NCI-H1436 (cell line): ENCODE results near the gene B4GALT1.

ENCODE experiments used
- DNase-seq: peaks from one replicate; lab custom pipeline; 2025; lab: John Stamatoyannopoulos, UW

The B4GALT1 gene

GRCh38 chr9:33139421-33140228 lies 27.5 kb downstream of the B4GALT1 start:
- DNase-seq, result no peak

GRCh38 chr9:33138768-33139167 lies 28.4 kb downstream of the B4GALT1 start:
- no peak for DNase-seq

- DNase-seq, result no peak
Measured at GRCh38 chr9:33137781-33138264, 29.3 kb downstream of the B4GALT1 start.

GRCh38 chr9:33136721-33137670 lies 30.1 kb downstream of the B4GALT1 start:
- DNase-seq, result no peak

GRCh38 chr9:33135470-33135958 lies 31.6 kb downstream of the B4GALT1 start:
- no peak for DNase-seq

- DNase-seq, result no peak
Measured at GRCh38 chr9:33135031-33135461, 32.1 kb downstream of the B4GALT1 start.

- DNase-seq, result no peak
Measured at GRCh38 chr9:33133186-33133585, 34.0 kb downstream of the B4GALT1 start.

- no peak for DNase-seq
Measured at GRCh38 chr9:33131790-33132772, 35.1 kb downstream of the B4GALT1 start.

- DNase-seq, result no peak
Measured at GRCh38 chr9:33130961-33131789, 36.0 kb downstream of the B4GALT1 start.

- no peak for DNase-seq
Measured at GRCh38 chr9:33129886-33130881, 37.0 kb downstream of the B4GALT1 start.

GRCh38 chr9:33129251-33129885 lies 37.8 kb downstream of the B4GALT1 start:
- DNase-seq, result no peak

- no peak for DNase-seq
Measured at GRCh38 chr9:33128570-33128969, 38.6 kb downstream of the B4GALT1 start.

GRCh38 chr9:33127881-33128280 lies 39.3 kb downstream of the B4GALT1 start:
- no peak for DNase-seq

GRCh38 chr9:33125871-33126823 lies 41.0 kb downstream of the B4GALT1 start:
- DNase-seq, result no peak

GRCh38 chr9:33125461-33125860 lies 41.7 kb downstream of the B4GALT1 start:
- no peak for DNase-seq

GRCh38 chr9:33124751-33125381 lies 42.3 kb downstream of the B4GALT1 start:
- no peak for DNase-seq

GRCh38 chr9:33124046-33124445 lies 43.1 kb downstream of the B4GALT1 start:
- DNase-seq, result no peak
